Stomach (tissue), 9 donors: ENCODE results near the gene C3AR1. TPM values are rescaled to one million over a fixed set of nuclear protein-coding genes. Genes with fewer than 3 reads are reported as not detected.

Experiments
- DNase-seq, 2 donors: peaks; one replicate each; pipeline versions ENCODE4 v3.0.0 to v3.0.0-alpha.2; 2013 to 2019
- H3K27ac ChIP-seq, 5 donors: fragments of 200-600 bp in 4 of 5; sonication (generic) in 4 of 5; one replicate each; pipeline ENCODE4 v1.5.1; 2013 to 2019; ENCODE audit warnings: mild to moderate bottlenecking in 1 of 5, moderate library complexity in 1 of 5
- H3K27me3 ChIP-seq, 3 donors: fragments of 200-600 bp; sonication (generic); one replicate each; pipeline ENCODE4 v1.5.1; 2017 to 2019; ENCODE audit warnings: mixed run types in 1 of 3
- H3K36me3 ChIP-seq, 4 donors: fragments of 200-600 bp; sonication (generic); 1 replicate in 3 of 4; 2 replicates in 1 of 4; pipeline ENCODE4 v1.5.1; 2016 to 2019
- H3K4me1 ChIP-seq, 4 donors: fragments of 200-600 bp; sonication (generic); one replicate each; pipeline ENCODE4 v1.5.1; 2016 to 2019
- H3K4me3 ChIP-seq, 4 donors: fragments of 200-600 bp; sonication (generic) in 3 of 4; one replicate each; pipeline ENCODE4 v1.5.1; 2016 to 2019; ENCODE audit warnings: mild to moderate bottlenecking in 1 of 4
- H3K9me3 ChIP-seq, 4 donors: fragments of 200-600 bp; sonication (generic); one replicate each; pipeline ENCODE4 v1.5.1; 2016 to 2019
- CTCF ChIP-seq, 7 experiments: fragments of 450-650 bp in 4 of 7; fragments of 200-600 bp in 3 of 7; sonication (generic) in 3 of 7; IDR thresholded peaks; one replicate each; pipeline ENCODE4 v1.5.1; 2016 to 2019; ENCODE audit warnings: antibody characterized with exemption in 7 of 7, control low read depth in 2 of 7, mild to moderate bottlenecking in 1 of 7
- EP300 ChIP-seq: sonication (generic); formaldehyde crosslinking; IDR thresholded peaks from one replicate; pipeline ENCODE4 v1.6.1; 2017; ENCODE audit warnings: antibody characterized with exemption
- POLR2A ChIP-seq, 4 donors: fragments of 450-650 bp; IDR thresholded peaks; one replicate each; pipeline ENCODE4 v1.6.1; 2016; ENCODE audit warnings: antibody characterized with exemption in 4 of 4, control low read depth in 2 of 4, mild to moderate bottlenecking in 1 of 4, moderate library complexity in 1 of 4
- POLR2AphosphoS5 ChIP-seq, 3 donors: sonication (generic); formaldehyde crosslinking; IDR thresholded peaks; one replicate each; pipeline ENCODE4 v1.6.1; 2016; ENCODE audit warnings: antibody characterized with exemption in 3 of 3
- WGBS, 5 donors: extraction: QIAGEN DNeasy Blood & Tissue Kit in 3 of 5; methylation state at CpG; one replicate each; pipeline versions ENCODE4 v1.1.5 to v1.1.7; 2013 to 2018; 5-methylcytosine and 5-hydroxymethylcytosine counted together
- intact Hi-C: fragments of 100-400 bp; cut with DNase I; formaldehyde crosslinking; loops from one replicate; pipeline ENCODE4 v1.15.1; 2023; ENCODE audit warnings: low total_unique reads
- polyA plus RNA-seq, 3 donors: library from polyadenylated mRNA; stranded (reverse); fragments of 200-250 nt; gene quantifications; one replicate each; pipeline ENCODE4 v1.2.3, GENCODE V29; 2013
- total RNA-seq, 5 donors: library from RNA; depleted of rRNA; stranded (reverse); fragments of >200 nt; gene quantifications; one replicate each; pipeline versions ENCODE4 v1.1.0 to v1.2.3, GENCODE V29; 2014 to 2016
- donor health status: healthy with polysubstance abuse.
- donor health status: Bipolar disorder and iron deficiency.
- donor health status: healthy.

The C3AR1 gene
- total and polyA plus RNA-seq, 8 donors: 0.89 to 8.8 (median 3.5) TPM; not detected in 1

DNA sequence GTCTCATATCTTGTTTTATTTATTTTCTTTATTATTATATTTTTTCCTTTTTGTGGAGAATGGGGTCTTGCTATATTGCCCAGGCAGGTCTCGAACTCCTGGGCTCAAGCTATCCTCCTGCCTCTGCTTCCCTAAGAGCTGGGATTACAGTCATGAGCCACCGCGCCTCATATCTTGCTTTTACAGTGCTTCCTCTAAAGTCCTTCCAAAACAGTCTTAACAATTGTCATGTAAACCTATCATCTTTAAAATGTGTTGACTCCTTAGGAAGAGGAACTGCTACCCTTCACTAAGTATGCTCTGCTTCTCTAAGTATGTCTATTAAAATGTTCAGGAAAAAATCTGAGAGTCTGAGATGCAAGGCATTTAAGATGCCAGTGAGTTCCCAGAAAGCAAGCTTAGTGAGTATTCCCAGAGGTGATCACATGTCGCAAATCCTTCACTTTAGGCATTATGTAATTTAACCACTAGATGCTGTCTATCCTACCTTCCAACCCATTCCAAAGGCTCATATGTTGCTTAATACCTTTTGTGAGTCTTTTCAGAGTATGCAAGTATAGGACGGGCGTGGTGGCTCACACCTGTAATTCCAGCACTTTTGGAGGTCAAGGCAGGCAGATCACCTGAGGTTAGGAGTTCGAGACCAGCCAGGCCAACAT is 53.4 kb downstream of the C3AR1 start:
- no peaks in the 10 kb centered on the region for H3K4me1 ChIP-seq
- TF ChIP-seq CTCF (IDR thresholded peaks at IDR 0.05) (no peak), EP300 (no peak), POLR2A (IDR thresholded peaks at IDR 0.05) (no peak), POLR2AphosphoS5 (IDR thresholded peaks at IDR 0.05) (no peak)
- peaks cover 2 to 54% (median 4%) of the 10 kb centered on the region in 3 donors for H3K27me3 ChIP-seq
- no peak overlapping the region for H3K4me3 ChIP-seq
- WGBS, 5 donors: 84 to 93% (median 93%) methylated on average over 7 of the region's 7 CpGs
- no peak overlapping the region for H3K27ac ChIP-seq
- H3K36me3 ChIP-seq: no peaks in the 10 kb centered on the region
- H3K9me3 ChIP-seq: no peaks in the 10 kb centered on the region
- intact Hi-C loops: no loop called here
- no peak for DNase-seq

- H3K36me3 ChIP-seq: no peaks in the 10 kb centered on the region
- peak in 1 of 2 donors; percentile 47 for DNase-seq
- no peaks in the 10 kb centered on the region for H3K4me1 ChIP-seq
- TF ChIP-seq POLR2AphosphoS5 (IDR thresholded peaks at IDR 0.05) (peak in 1 of 3 donors; percentile 54), POLR2A (IDR thresholded peaks at IDR 0.05) (no peak)
- 28 to 62% (median 37%) methylated on average over 7 of the region's 7 CpGs for WGBS, 5 donors
- H3K4me3 ChIP-seq: no peak overlapping the region
- H3K27me3 ChIP-seq: peaks cover 0 to 40% (median 0%) of the 10 kb centered on the region in 3 donors
- intact Hi-C loops: no loop called here
- H3K9me3 ChIP-seq: no peaks in the 10 kb centered on the region
- H3K27ac ChIP-seq: peak overlapping the region in 1 of 5 donors; percentile 54
Observed at GRCh38 chr12:8011331-8011730, 54.8 kb downstream of the C3AR1 start.

Other genes starting within 250 kb of the C3AR1 start
- not detected for gene SLC2A14, start 193.4 kb downstream of the C3AR1 start, total RNA-seq
- gene SLC2A14, start 193.4 kb downstream of the C3AR1 start, polyA plus RNA-seq: under 1 TPM in 2 of 3 donors, not detected in 1; 0.05 to 0.61 TPM
- gene SLC2A3, start 130.2 kb downstream of the C3AR1 start, total RNA-seq: 10 to 100 TPM in 3 of 5 donors, 1 to 10 TPM in 1, under 1 TPM in 1; 0.29 to 72.0 (median 10.7) TPM
- 1 to 10 TPM; 2.3 to 9.1 (median 6.4) TPM for gene SLC2A3, start 130.2 kb downstream of the C3AR1 start, polyA plus RNA-seq
- gene FOXJ2, start 33.6 kb downstream of the C3AR1 start, total RNA-seq: 10 to 100 TPM; 14.5 to 25.2 (median 18.1) TPM
- gene FOXJ2, start 33.6 kb downstream of the C3AR1 start, polyA plus RNA-seq: 1 to 10 TPM; 4.5 to 5.5 (median 4.7) TPM
- 100 to 1,000 TPM in 2 of 5 donors, 10 to 100 TPM in 3; 12.5 to 112 (median 77.6) TPM for gene NECAP1, start 15.9 kb upstream of the C3AR1 start, total RNA-seq
- gene NECAP1, start 15.9 kb upstream of the C3AR1 start, polyA plus RNA-seq: 10 to 100 TPM; 17.4 to 39.0 (median 20.3) TPM
- 1 to 10 TPM in 1 of 5 donors, not detected in 4; 2.8 TPM for gene CLEC4A, start 57.3 kb upstream of the C3AR1 start, total RNA-seq
- 1 to 10 TPM; 2.2 to 2.9 (median 2.4) TPM for gene CLEC4A, start 57.3 kb upstream of the C3AR1 start, polyA plus RNA-seq
- not detected for gene ZNF705A, start 90.7 kb upstream of the C3AR1 start, total RNA-seq
- not detected for gene ZNF705A, start 90.7 kb upstream of the C3AR1 start, polyA plus RNA-seq
- under 1 TPM in 1 of 5 donors, not detected in 4; 0.89 TPM for gene FAM90A1, start 161.3 kb upstream of the C3AR1 start, total RNA-seq
- gene FAM90A1, start 161.3 kb upstream of the C3AR1 start, polyA plus RNA-seq: under 1 TPM in 1 of 3 donors, not detected in 2; 0.45 TPM